Measurements from ENCODE around the gene SIAH2.

Gene SIAH2

DNA sequence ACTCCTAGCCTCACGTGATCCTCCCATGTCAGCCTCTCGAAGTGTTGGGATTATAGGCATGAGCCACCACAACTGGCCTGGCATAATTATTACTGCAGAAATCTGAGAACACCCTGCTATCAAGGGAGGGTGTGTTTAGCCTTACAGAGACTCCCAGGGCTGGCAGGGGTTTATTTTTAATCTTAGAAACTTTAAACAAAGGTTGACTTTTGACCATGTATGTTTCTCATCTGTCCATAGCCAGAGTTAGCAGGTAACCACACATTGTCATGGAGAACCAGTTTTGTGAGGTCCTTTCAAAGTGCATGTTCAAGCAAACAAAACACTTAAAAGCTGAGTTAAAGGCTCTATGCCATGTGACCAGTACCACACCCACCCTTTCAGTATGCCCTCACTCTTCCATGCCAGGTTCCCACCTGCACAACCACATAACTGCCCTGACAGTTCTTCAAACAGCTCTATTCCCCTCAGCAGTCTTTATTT lies 11.1 kb downstream of the SIAH2 start:
- DNase-seq (ENCODE audit: insufficient read length, low spot score) (no peak), FAIRE-seq (no peak)

DNA sequence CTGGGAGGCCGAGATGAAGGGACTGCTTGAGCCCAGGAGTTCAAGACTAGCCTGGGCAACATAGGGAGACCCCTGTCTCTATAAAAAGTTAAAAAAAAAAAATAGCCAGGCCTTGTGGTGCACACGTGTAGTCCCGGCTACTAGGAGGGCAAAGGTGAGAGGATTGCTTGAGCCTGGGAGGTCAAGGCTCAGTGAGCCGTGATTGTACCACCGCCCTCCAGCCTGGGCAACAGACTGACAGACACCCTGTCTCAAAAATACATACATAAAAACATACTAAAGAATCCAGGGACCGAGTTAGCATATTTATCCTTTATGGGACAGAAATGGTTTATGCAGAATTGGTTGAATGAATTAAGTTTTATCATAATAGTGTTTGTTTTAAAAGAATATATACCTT lies 13.7 kb downstream of the SIAH2 start:
- FAIRE-seq (no peak), DNase-seq (ENCODE audit: insufficient read length, low spot score) (no peak)

GRCh38 chr3:150748684-150749047 lies 14.3 kb downstream of the SIAH2 start:
- DNase-seq (ENCODE audit: insufficient read length, low spot score) (no peak), FAIRE-seq (no peak)

DNA sequence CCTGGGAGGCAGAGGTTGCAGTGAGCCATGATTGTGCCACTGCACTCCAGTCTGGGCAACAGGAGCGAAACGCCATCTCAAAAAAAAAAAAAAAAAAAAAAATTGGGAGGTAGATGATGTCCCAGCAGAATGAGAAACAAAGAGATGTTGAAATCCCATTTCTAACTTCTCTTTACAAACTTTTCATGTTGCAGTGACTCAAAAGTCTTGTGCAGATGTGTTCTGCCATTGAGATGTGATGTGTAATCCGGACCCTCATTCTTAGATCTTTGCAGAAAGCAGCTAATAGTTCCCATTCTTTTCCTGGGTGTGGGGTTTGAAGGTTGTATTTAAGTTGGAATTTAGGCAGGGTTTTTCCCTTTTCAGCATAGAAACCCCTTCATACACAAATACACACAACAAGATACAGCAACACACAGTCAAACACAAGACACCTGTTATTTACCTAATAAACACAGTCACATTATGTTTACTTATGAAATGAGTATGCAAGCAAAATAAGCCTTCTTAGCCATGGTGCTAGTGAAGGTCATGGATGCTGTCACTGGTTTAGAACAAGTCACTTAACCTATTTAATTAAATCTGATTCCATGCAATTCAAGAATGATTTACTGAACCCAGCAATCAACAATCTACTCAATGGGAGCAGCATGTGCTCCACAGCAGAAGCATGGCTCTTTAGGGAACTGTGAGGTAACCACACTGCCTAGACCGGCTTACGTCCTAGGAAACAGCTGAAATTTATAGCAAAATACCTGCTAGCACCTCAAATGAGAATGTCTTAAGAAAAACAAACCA lies 14.9 kb downstream of the SIAH2 start:
- FAIRE-seq (no peak), DNase-seq (ENCODE audit: insufficient read length, low spot score) (no peak)

GRCh38 chr3:150746791-150747590 lies 16.0 kb downstream of the SIAH2 start:
- DNase-seq (ENCODE audit: insufficient read length, low spot score) (no peak), FAIRE-seq (no peak)

DNA sequence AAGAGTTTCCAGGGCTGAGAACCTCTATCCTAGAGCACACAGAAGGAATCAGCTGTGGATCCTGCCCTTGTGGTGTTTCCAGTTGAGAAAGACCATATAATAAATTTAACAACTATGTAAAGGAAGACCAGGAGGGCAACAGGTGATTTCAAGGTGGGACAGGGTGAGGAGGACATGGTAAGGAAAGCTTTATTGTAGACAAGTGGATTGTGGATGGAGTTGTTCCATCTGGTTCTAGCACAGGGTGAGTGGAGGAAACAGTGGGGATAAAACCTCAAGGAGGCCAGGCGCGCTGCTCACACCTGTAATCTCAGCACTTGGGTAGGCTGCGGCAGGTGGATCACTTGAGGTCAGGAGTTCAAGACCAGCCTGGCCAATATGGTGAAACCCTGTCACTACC lies 17.1 kb downstream of the SIAH2 start:
- no peak for FAIRE-seq
- no peak for DNase-seq (ENCODE audit: insufficient read length, low spot score)

- DNase-seq (ENCODE audit: insufficient read length, low spot score): no peak
- FAIRE-seq: no peak
These were observed 18.1 kb downstream of the SIAH2 start for GRCh38 chr3:150744919-150745211.

DNA sequence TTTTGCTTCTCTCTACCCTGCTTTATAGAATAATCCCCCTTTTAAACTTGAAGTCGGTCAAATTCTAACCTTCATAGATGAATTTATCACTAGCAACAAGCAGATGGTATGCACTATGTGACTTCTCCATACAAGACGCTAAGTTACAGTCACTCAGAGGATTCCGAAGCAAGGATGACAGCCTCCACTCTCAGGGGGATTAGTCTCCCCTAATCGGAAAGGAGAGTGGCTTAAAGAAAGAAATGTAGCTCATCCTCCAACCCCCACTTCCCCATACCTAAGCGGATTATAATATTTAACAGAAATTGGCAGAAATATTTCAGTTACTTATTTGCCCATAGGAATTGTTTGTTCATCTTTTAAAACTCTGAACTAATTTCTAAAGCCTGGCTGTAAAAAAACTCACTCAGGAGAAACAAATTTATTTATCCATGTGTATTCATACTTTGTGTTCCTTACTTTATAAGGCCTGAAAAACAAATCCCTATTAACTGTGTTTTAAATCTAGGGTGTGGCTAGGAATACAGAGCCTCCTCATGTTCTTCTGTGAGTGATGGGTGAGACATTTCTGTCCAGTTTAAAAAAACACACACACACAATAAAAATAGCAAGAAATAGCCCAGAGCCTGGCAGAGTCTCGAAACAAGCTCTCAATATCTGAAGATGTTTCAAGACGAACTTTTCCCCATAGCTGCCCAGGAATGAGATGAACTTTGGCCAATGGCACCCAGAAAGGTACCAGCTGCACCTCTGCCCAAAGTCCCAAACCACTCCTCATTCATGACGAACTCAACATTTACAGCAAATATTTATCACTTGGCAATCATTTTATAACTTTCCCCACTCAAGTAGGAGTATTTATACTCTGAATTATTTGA lies 18.7 kb downstream of the SIAH2 start:
- DNase-seq (ENCODE audit: insufficient read length, low spot score) (no peak), FAIRE-seq (no peak)

GRCh38 chr3:150743508-150743907 lies 19.5 kb downstream of the SIAH2 start:
- DNase-seq (ENCODE audit: insufficient read length, low spot score): no peak
- FAIRE-seq: peak; percentile 4

DNA sequence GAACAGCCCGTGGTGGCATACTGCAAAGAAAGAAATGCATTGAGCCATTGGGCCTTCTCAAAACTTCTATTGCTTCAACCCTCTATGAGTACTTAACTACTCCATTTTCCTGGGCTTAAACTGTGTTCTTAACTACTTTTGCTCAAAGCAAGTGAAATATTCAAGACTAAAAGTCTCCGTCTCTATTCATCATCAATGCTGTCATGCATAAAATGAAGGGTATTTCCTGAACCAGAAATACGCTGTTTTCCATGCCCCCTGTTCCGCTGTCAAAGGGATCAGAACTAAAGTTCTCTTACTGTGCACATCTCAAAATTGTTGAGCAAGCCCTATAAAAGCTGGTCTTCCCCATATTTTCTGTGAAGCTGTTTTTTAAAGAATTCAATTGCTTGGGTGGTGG lies 20.3 kb downstream of the SIAH2 start:
- no peak for DNase-seq (ENCODE audit: insufficient read length, low spot score)
- FAIRE-seq: no peak

DNA sequence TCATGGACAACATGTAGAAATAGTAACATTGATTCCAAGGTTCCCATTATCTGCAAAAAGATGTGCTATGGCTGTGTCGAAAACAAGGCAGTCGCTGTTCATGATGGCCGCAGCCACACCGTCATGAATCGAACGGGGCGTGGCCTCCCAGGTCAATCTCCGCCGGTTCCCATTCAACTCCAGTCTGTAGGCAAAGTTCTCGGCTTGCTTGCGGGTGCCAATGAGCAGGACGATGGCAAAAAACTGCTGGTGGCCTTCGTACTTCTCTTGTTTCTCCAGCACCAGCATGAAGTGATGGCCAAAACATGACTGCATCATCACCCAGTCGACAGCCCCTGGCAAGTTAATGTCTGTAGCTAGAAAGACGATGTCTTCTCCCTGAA lies 20.8 kb downstream of the SIAH2 start:
- FAIRE-seq (no peak), DNase-seq (ENCODE audit: insufficient read length, low spot score) (no peak)

DNA sequence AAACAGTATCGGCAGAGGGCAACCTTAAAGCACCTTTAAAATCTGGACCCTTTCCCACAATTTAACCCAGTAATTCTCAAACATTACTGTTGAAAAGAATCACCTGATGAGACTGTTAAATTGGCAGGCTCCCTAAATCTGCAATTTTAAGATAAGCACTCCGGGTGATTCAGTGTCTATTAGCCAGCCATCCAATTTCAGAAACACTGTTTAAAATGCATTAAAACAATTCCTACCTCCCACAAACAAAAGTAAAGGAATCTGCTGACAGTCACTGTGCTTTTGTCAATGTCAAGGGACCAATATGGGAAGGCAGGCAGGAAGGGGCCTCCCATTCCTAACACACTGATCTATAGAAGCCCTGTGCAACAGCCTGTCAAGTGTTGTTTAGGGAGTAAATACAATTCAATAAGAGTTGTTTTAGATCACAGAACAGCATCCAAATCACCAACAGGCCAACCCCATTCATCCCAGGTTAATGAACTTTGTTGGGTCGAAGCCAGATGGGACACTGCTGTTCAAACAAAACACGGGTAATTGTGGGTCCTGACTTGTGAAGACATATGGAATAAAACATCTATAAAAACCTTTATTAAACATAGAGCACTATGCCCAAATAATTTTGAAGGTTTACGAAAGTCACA lies 21.4 kb downstream of the SIAH2 start:
- no peak for FAIRE-seq
- no peak for DNase-seq (ENCODE audit: insufficient read length, low spot score)

GRCh38 chr3:150740733-150741496 lies 22.1 kb downstream of the SIAH2 start:
- FAIRE-seq (no peak), DNase-seq (ENCODE audit: insufficient read length, low spot score) (no peak)

GRCh38 chr3:150739877-150740645 lies 22.9 kb downstream of the SIAH2 start:
- FAIRE-seq: no peak

DNA sequence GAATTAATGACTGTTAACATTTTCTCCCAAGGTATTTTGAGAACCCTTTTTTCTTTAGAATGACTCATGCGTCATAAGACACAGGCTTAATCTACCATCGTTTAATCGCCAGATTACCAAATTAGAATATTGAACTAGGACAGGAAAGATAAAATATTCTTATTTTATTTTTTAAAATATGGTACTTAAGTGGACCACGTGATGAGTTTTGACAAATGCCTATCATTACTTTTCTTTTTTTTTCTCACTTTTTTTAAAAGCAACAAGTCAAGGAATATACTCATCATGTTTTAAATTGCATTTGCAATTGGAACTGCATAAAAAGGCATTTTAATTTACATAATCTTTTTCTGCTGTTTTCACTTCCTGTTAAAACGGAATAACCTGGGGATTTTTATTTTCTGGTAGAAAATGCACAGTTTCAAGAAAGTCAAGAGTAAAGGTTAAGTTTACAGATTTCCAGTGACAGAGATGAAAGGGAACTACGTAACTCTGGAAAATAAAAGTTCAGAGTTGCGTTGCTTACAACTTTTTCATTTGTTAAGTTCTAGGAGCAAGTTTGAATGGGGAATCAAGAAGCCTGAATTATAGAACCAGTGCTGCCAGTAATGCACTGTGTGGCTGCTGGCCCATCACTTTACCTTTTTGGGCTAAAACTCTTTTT lies 23.6 kb downstream of the SIAH2 start:
- no peak for DNase-seq (ENCODE audit: insufficient read length, low spot score)
- FAIRE-seq: no peak

More at GRCh38 chr3:150739877-150740645, 22.9 kb downstream of the SIAH2 start:
- no peak for DNase-seq (ENCODE audit: insufficient read length, low spot score)

DNA sequence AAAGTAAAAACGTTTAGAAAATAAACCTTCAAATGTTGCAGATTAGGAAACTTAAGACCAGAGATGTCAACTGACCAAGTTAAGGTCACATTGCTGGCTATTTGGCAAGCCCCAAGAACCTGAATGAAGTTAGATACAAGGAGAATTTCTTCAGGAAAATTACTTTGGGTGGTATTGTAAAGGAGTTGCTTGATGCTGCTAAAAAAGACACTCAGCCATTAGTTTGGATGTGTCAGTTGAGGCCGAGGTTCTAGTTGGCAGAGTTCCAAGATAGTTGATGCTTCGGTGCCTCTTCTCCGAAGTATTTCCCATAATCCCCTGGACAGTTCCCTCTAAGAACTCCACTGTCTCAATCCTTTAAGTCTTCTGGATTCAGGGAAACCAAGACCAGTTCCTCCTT lies 24.3 kb downstream of the SIAH2 start:
- FAIRE-seq (no peak), DNase-seq (ENCODE audit: insufficient read length, low spot score) (no peak)

- FAIRE-seq: no peak
- no peak for DNase-seq (ENCODE audit: insufficient read length, low spot score)
These were observed 24.9 kb downstream of the SIAH2 start for GRCh38 chr3:150737874-150738679.

Data from HTR-8/SVneo (cell line).